Measurements from ENCODE around the gene TFEC. TPM values are rescaled to one million over a fixed set of nuclear protein-coding genes. Genes with fewer than 3 reads are reported as not detected.

Gene TFEC
- polyA plus RNA-seq, 1 donor from 2014 or later, result not detected

DNA sequence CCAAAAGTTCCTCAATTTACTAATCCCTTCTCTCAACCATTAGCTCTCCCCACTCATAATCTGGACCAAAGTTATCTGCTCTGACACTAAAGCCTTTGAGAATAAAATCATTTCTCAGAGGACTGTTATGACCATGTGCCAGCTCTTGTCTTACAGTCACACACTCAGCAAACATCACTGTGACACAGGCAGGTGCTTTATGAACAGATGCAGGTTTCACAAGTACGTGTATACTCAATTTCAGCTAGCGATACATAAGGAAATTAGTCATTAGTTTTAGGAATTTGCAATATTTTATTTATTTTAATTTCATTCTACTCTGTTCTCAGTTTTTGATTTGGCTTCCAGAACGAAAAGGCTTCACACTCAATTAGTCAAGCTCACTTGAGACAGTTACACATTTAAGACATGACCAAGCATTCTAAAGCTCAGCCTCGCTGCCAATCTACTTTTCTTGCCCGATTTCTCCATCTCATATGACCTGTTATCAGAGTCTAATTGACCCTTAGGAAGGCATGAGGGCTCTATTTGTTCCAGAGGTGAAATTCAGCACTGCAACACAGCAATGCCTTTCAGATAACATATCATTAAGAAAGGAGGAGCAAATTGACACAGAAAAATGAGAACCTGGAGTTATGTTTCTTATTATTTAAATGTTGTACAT, 76.8 kb downstream of the TFEC start:
- Histone ChIP-seq H3K36me3 (ENCODE audit: insufficient read depth, low read length) (no peaks in the 10 kb centered on the region), H3K9me2 (ENCODE audit: insufficient read depth, low read length) (no peaks in the 10 kb centered on the region), H3F3A (ENCODE audit: insufficient read depth, low read length, poor library complexity, severe bottlenecking) (no peaks in the 10 kb centered on the region), H3K79me2 (replicated peaks; ENCODE audit: insufficient read depth, low read length) (no peaks in the 10 kb centered on the region), H3K9ac (ENCODE audit: low read length) (no peak overlapping the region), H3K9me3 (ENCODE audit: low read length) (no peaks in the 10 kb centered on the region), H3K4me2 (ENCODE audit: low read length) (no peak overlapping the region), H3K27ac (ENCODE audit: low read length) (no peak overlapping the region), H4K20me1 (ENCODE audit: insufficient read depth) (no peaks in the 10 kb centered on the region), H3K27me3 (ENCODE audit: insufficient read depth, low read depth, low read length) (no peaks in the 10 kb centered on the region), H3K4me3 (ENCODE audit: low read length) (no peak overlapping the region), H2AFZ (ENCODE audit: low read depth, low read length) (no peak overlapping the region)
- TF ChIP-seq, protein P1, sequence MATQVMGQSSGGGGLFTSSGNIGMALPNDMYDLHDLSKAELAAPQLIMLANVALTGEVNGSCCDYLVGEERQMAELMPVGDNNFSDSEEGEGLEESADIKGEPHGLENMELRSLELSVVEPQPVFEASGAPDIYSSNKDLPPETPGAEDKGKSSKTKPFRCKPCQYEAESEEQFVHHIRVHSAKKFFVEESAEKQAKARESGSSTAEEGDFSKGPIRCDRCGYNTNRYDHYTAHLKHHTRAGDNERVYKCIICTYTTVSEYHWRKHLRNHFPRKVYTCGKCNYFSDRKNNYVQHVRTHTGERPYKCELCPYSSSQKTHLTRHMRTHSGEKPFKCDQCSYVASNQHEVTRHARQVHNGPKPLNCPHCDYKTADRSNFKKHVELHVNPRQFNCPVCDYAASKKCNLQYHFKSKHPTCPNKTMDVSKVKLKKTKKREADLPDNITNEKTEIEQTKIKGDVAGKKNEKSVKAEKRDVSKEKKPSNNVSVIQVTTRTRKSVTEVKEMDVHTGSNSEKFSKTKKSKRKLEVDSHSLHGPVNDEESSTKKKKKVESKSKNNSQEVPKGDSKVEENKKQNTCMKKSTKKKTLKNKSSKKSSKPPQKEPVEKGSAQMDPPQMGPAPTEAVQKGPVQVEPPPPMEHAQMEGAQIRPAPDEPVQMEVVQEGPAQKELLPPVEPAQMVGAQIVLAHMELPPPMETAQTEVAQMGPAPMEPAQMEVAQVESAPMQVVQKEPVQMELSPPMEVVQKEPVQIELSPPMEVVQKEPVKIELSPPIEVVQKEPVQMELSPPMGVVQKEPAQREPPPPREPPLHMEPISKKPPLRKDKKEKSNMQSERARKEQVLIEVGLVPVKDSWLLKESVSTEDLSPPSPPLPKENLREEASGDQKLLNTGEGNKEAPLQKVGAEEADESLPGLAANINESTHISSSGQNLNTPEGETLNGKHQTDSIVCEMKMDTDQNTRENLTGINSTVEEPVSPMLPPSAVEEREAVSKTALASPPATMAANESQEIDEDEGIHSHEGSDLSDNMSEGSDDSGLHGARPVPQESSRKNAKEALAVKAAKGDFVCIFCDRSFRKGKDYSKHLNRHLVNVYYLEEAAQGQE (IDR thresholded peaks at IDR 0.05; ENCODE audit: borderline replicate concordance), result no peak
- TF ChIP-seq EP300 (conservative IDR thresholded peaks at IDR 0.05; ENCODE audit: poor library complexity, severe bottlenecking) (no peak), TAF1 (IDR thresholded peaks at IDR 0.05; ENCODE audit: low read depth) (no peak), MXI1 (conservative IDR thresholded peaks at IDR 0.05; ENCODE audit: poor library complexity, severe bottlenecking) (no peak), EZH2 (IDR thresholded peaks at IDR 0.05; ENCODE audit: borderline replicate concordance, insufficient read depth, low read length, poor library complexity, severe bottlenecking) (no peak), POLR2AphosphoS5 (IDR thresholded peaks at IDR 0.05) (no peak), SMC3 (conservative IDR thresholded peaks at IDR 0.05; ENCODE audit: poor library complexity) (no peak)
- TF ChIP-seq, protein P2, sequence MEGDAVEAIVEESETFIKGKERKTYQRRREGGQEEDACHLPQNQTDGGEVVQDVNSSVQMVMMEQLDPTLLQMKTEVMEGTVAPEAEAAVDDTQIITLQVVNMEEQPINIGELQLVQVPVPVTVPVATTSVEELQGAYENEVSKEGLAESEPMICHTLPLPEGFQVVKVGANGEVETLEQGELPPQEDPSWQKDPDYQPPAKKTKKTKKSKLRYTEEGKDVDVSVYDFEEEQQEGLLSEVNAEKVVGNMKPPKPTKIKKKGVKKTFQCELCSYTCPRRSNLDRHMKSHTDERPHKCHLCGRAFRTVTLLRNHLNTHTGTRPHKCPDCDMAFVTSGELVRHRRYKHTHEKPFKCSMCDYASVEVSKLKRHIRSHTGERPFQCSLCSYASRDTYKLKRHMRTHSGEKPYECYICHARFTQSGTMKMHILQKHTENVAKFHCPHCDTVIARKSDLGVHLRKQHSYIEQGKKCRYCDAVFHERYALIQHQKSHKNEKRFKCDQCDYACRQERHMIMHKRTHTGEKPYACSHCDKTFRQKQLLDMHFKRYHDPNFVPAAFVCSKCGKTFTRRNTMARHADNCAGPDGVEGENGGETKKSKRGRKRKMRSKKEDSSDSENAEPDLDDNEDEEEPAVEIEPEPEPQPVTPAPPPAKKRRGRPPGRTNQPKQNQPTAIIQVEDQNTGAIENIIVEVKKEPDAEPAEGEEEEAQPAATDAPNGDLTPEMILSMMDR (IDR thresholded peaks at IDR 0.05; ENCODE audit: poor library complexity, severe bottlenecking), result no peak

DNA sequence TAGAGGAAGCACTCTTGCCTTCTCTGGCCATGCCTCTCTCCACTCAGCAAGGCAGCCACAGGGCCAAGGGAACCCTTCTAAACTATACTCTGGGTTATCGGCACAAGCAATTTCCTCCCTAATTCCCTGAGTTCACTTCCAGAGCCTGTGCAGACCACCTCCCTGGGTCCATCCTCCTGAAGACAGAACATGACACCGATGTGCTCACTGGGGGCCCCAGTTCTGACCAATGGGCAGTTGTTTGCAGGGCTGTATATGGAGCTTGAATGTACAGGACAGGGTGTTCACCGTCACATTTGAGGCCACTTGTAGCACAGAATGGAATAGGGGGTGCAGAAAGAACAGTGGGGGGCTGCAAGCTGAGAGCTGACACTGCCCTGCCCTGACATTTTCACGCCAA, 77.7 kb downstream of the TFEC start:
- H3K9me3 ChIP-seq (ENCODE audit: low read length), result no peaks in the 10 kb centered on the region
- H4K20me1 ChIP-seq (ENCODE audit: insufficient read depth), result no peaks in the 10 kb centered on the region
- H3K9me2 ChIP-seq (ENCODE audit: insufficient read depth, low read length), result no peaks in the 10 kb centered on the region
- H3K79me2 ChIP-seq (replicated peaks; ENCODE audit: insufficient read depth, low read length), result no peaks in the 10 kb centered on the region
- no peaks in the 10 kb centered on the region for H3K36me3 ChIP-seq (ENCODE audit: insufficient read depth, low read length)
- no peaks in the 10 kb centered on the region for H3K27me3 ChIP-seq (ENCODE audit: insufficient read depth, low read depth, low read length)
- no peak overlapping the region for H3K27ac ChIP-seq (ENCODE audit: low read length)
- no peak overlapping the region for H2AFZ ChIP-seq (ENCODE audit: low read depth, low read length)
- no peak overlapping the region for H3K4me2 ChIP-seq (ENCODE audit: low read length)
- no peak overlapping the region for H3K9ac ChIP-seq (ENCODE audit: low read length)
- TF ChIP-seq, protein P2 (IDR thresholded peaks at IDR 0.05; ENCODE audit: poor library complexity, severe bottlenecking), result no peak
- TF ChIP-seq RAD21 (conservative IDR thresholded peaks at IDR 0.05) (no peak), EZH2 (IDR thresholded peaks at IDR 0.05; ENCODE audit: borderline replicate concordance, insufficient read depth, low read length, poor library complexity, severe bottlenecking) (no peak), MXI1 (conservative IDR thresholded peaks at IDR 0.05; ENCODE audit: poor library complexity, severe bottlenecking) (no peak), SMC3 (conservative IDR thresholded peaks at IDR 0.05; ENCODE audit: poor library complexity) (no peak), TAF1 (IDR thresholded peaks at IDR 0.05; ENCODE audit: low read depth) (no peak), POLR2AphosphoS5 (IDR thresholded peaks at IDR 0.05) (no peak), EP300 (conservative IDR thresholded peaks at IDR 0.05; ENCODE audit: poor library complexity, severe bottlenecking) (no peak)
- TF ChIP-seq, protein P1 (IDR thresholded peaks at IDR 0.05; ENCODE audit: borderline replicate concordance), result no peak
- H3F3A ChIP-seq (ENCODE audit: insufficient read depth, low read length, poor library complexity, severe bottlenecking), result no peaks in the 10 kb centered on the region
- H3K4me3 ChIP-seq (ENCODE audit: low read length), result no peak overlapping the region

Data from neural cell (in vitro differentiated cells).